Gastroesophageal sphincter (tissue), 4 donors: ENCODE data around the gene CCNYL1. TPM values are rescaled to one million over a fixed set of nuclear protein-coding genes. Genes with fewer than 3 reads are reported as not detected.

Source experiments
- ATAC-seq: fragments of 150-250 bp; one replicate; pipeline ENCODE4 v1.9.1; 2016; ENCODE audit warnings: mild to moderate bottlenecking, moderate library complexity
- H3K27ac ChIP-seq, 4 donors: fragments of 200-600 bp; sonication (generic) in 3 of 4; 1 replicate in 3 of 4; 2 replicates in 1 of 4; pipeline ENCODE4 v1.5.1; 2016 to 2019
- H3K27me3 ChIP-seq: fragments of 200-600 bp; sonication (generic); one replicate; pipeline ENCODE4 v1.5.1; 2019
- H3K36me3 ChIP-seq, 2 donors: fragments of 200-600 bp; sonication (generic); one replicate each; pipeline ENCODE4 v1.5.1; 2019; ENCODE audit warnings: control low read depth in 1 of 2
- H3K4me1 ChIP-seq, 3 donors: fragments of 200-600 bp; sonication (generic); 1 replicate in 2 of 3; 2 replicates in 1 of 3; pipeline ENCODE4 v1.5.1; 2016 to 2019; ENCODE audit warnings: control low read depth in 2 of 3
- H3K4me3 ChIP-seq, 2 donors: fragments of 200-600 bp; sonication (generic); one replicate each; pipeline ENCODE4 v1.5.1; 2019; ENCODE audit warnings: mild to moderate bottlenecking in 1 of 2, moderate library complexity in 1 of 2
- H3K9me3 ChIP-seq, 3 donors: fragments of 200-600 bp; sonication (generic); one replicate each; pipeline ENCODE4 v1.5.1; 2017 to 2019; ENCODE audit warnings: control low read depth in 2 of 3
- CTCF ChIP-seq, 4 experiments: fragments of 200-600 bp in 2 of 4; fragments of 450-650 bp in 2 of 4; sonication (generic) in 1 of 4; IDR thresholded peaks; one replicate each; pipeline ENCODE4 v1.5.1; 2017 to 2019; ENCODE audit warnings: antibody characterized with exemption in 4 of 4, mild to moderate bottlenecking in 2 of 4, moderate library complexity in 2 of 4
- EP300 ChIP-seq: sonication (generic); formaldehyde crosslinking; IDR thresholded peaks from one replicate; pipeline ENCODE4 v1.6.1; 2017; ENCODE audit warnings: antibody characterized with exemption, mild to moderate bottlenecking
- POLR2A ChIP-seq, 2 donors: fragments of 450-650 bp; IDR thresholded peaks; one replicate each; pipeline ENCODE4 v1.6.1; 2017; ENCODE audit warnings: antibody characterized with exemption in 2 of 2, mild to moderate bottlenecking in 2 of 2, moderate library complexity in 1 of 2
- POLR2AphosphoS5 ChIP-seq: sonication (generic); formaldehyde crosslinking; IDR thresholded peaks from one replicate; pipeline ENCODE4 v1.6.1; 2017; ENCODE audit warnings: antibody characterized with exemption
- WGBS, 2 donors: methylation state at CpG; one replicate each; pipeline ENCODE4 v1.1.5; 2018; ENCODE audit warnings: low coverage in 1 of 2; 5-methylcytosine and 5-hydroxymethylcytosine counted together
- total RNA-seq, 4 donors: library from RNA; depleted of rRNA; stranded (reverse); fragments of >200 nt; gene quantifications; one replicate each; pipeline ENCODE4 v1.1.0, GENCODE V29; 2016

CCNYL1 gene
- total RNA-seq, 4 donors from 2014 or later: 11.0 to 20.9 (median 11.9) TPM

GRCh38 chr2:207762146-207762545, 50.7 kb downstream of the CCNYL1 start:
- 91 to 95% methylated on average over 7 to 8 of the region's 8 CpGs for WGBS, 2 donors
- no peak for ATAC-seq
- H3K4me3 ChIP-seq: no peak overlapping the region
- H3K36me3 ChIP-seq: peaks cover 0 to 57% of the 10 kb centered on the region in 2 donors
- TF ChIP-seq POLR2AphosphoS5: no peak
- TF ChIP-seq POLR2A (IDR thresholded peaks at IDR 0.05): no peak
- no peak for TF ChIP-seq CTCF (IDR thresholded peaks at IDR 0.05)
- TF ChIP-seq EP300: no peak
- H3K27ac ChIP-seq: no peak overlapping the region
- H3K27me3 ChIP-seq: no peaks in the 10 kb centered on the region
- H3K4me1 ChIP-seq: peaks cover 0 to 47% (median 1%) of the 10 kb centered on the region in 3 donors
- no peaks in the 10 kb centered on the region for H3K9me3 ChIP-seq

- 72 to 94% methylated on average over 6 to 8 of the region's 8 CpGs for WGBS, 2 donors
- no peaks in the 10 kb centered on the region for H3K9me3 ChIP-seq
- no peaks in the 10 kb centered on the region for H3K27me3 ChIP-seq
- H3K4me1 ChIP-seq: peaks cover 0 to 59% (median 12%) of the 10 kb centered on the region in 3 donors
- ATAC-seq: no peak
- H3K4me3 ChIP-seq: no peak overlapping the region
- peaks cover 0 to 66% of the 10 kb centered on the region in 2 donors for H3K36me3 ChIP-seq
- H3K27ac ChIP-seq: no peak overlapping the region
- TF ChIP-seq CTCF (IDR thresholded peaks at IDR 0.05) (no peak), POLR2A (IDR thresholded peaks at IDR 0.05) (no peak)
These were observed 52.0 kb downstream of the CCNYL1 start for GRCh38 chr2:207763303-207763917.

GRCh38 chr2:207764096-207764630, 52.7 kb downstream of the CCNYL1 start:
- Histone ChIP-seq H3K36me3 (peaks cover 0 to 61% of the 10 kb centered on the region in 2 donors), H3K9me3 (no peaks in the 10 kb centered on the region), H3K4me1 (peaks cover 0 to 62% (median 12%) of the 10 kb centered on the region in 3 donors), H3K4me3 (no peak overlapping the region), H3K27me3 (no peaks in the 10 kb centered on the region), H3K27ac (no peak overlapping the region)
- no peak for ATAC-seq
- WGBS, 2 donors: 86 to 100% methylated on average over 1 of the region's 1 CpG
- TF ChIP-seq CTCF (IDR thresholded peaks at IDR 0.05): no peak
- no peak for TF ChIP-seq POLR2A (IDR thresholded peaks at IDR 0.05)
- no peak for TF ChIP-seq EP300
- no peak for TF ChIP-seq POLR2AphosphoS5

GRCh38 chr2:207765547-207765946, 54.1 kb downstream of the CCNYL1 start:
- Histone ChIP-seq H3K9me3 (no peaks in the 10 kb centered on the region), H3K27ac (no peak overlapping the region), H3K4me1 (peaks cover 0 to 67% (median 12%) of the 10 kb centered on the region in 3 donors), H3K27me3 (no peaks in the 10 kb centered on the region), H3K36me3 (peaks cover 0 to 48% of the 10 kb centered on the region in 2 donors), H3K4me3 (peak overlapping the region in 1 of 2 donors; percentile 98)
- WGBS, 2 donors: 55 to 68% methylated on average over 2 of the region's 2 CpGs
- TF ChIP-seq POLR2AphosphoS5 (no peak), CTCF (IDR thresholded peaks at IDR 0.05) (no peak), POLR2A (IDR thresholded peaks at IDR 0.05) (no peak), EP300 (no peak)
- no peak for ATAC-seq

GRCh38 chr2:207766041-207766551, 54.7 kb downstream of the CCNYL1 start:
- no peak overlapping the region for H3K27ac ChIP-seq
- no peak for ATAC-seq
- H3K36me3 ChIP-seq: peaks cover 0 to 46% of the 10 kb centered on the region in 2 donors
- H3K4me3 ChIP-seq: peak overlapping the region in 1 of 2 donors; percentile 98
- 49 to 54% methylated on average over 5 of the region's 5 CpGs for WGBS, 2 donors
- no peaks in the 10 kb centered on the region for H3K27me3 ChIP-seq
- peaks cover 0 to 71% (median 12%) of the 10 kb centered on the region in 3 donors for H3K4me1 ChIP-seq
- no peaks in the 10 kb centered on the region for H3K9me3 ChIP-seq
- TF ChIP-seq CTCF (IDR thresholded peaks at IDR 0.05) (no peak), POLR2A (IDR thresholded peaks at IDR 0.05) (no peak), POLR2AphosphoS5 (no peak), EP300 (no peak)
